ENCODE measurements around the gene GALNT18.

DNA sequence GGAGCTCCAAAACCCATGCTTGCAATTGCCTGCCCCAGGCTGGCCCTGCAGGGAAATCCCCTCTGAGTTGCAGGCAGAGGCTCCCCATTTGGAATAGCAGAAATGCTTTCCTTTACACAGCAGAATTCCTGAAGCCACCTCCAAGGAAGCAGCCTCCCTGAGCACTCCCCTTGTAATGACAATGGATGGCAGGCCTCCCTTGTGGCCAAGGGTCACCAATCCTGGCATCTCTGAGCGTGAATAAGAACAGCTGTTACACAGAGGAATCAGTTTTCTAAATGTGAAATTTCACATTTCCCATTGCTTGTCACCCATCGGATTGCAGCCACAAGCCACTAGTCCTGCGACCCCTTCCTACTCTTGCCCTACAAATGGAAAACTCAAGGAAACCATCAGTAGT lies 107.6 kb downstream of the GALNT18 start:
- TF ChIP-seq POLR2A (IDR thresholded peaks at IDR 0.05): no peak
- TF ChIP-seq, protein P1, sequence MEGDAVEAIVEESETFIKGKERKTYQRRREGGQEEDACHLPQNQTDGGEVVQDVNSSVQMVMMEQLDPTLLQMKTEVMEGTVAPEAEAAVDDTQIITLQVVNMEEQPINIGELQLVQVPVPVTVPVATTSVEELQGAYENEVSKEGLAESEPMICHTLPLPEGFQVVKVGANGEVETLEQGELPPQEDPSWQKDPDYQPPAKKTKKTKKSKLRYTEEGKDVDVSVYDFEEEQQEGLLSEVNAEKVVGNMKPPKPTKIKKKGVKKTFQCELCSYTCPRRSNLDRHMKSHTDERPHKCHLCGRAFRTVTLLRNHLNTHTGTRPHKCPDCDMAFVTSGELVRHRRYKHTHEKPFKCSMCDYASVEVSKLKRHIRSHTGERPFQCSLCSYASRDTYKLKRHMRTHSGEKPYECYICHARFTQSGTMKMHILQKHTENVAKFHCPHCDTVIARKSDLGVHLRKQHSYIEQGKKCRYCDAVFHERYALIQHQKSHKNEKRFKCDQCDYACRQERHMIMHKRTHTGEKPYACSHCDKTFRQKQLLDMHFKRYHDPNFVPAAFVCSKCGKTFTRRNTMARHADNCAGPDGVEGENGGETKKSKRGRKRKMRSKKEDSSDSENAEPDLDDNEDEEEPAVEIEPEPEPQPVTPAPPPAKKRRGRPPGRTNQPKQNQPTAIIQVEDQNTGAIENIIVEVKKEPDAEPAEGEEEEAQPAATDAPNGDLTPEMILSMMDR (IDR thresholded peaks at IDR 0.05): no peak
- TF ChIP-seq EP300 (IDR thresholded peaks at IDR 0.05): no peak

Data from ovary (tissue), 3 donors.